Measurements from ENCODE around the gene IRF7. TPM values are rescaled to one million over a fixed set of nuclear protein-coding genes. Genes with fewer than 3 reads are reported as not detected.
"Not testable (repeated sequence)": the region's sequence is repeated elsewhere in the genome, so short reads cannot be mapped to it uniquely, and the experiment has no call there.

IRF7 gene
- total RNA-seq, 1 experiment from 2014 or later = 4.7 TPM

DNA sequence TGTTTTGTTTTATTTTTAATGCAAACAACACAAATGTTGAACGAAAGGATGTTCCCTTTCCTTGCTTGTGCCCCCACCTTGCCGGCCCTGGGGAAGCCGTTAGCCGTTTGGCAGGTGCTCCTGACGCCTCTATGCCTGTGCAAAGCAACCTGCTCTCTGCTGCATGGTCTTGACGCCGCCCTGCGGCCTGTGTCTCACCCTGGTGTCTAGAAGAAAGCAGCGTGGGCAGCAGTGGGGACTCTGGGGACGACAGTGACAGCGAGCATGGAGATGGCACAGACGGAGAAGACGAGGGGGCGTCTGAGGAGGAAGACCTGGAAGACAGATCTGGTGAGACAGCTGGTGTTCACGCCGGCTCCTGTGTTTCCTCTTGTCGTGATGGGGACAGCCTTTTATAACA, 34.0 kb downstream of the IRF7 start:
- no peak for DNase-seq (ENCODE audit: low read depth)

DNA sequence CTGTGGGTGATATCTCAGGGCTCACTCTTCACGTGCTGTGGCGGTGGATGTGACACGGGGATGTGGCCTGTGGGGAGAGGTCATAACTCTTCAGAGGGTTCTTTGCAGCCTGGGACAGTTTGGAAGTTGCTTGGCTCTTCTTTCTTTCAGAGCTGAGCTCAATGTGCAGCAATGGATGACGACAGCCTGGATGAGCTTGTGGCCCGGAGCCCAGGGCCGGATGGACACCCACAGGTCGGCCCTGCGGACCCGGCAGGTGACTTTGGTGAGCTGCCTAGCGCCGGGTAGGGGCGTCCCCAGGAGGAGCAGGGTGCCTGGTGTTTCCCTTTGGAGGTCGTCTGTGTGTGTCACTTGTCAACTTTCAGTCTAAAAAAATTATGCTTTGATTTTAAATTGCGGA, 34.4 kb downstream of the IRF7 start:
- DNase-seq (ENCODE audit: low read depth) = no peak

DNA sequence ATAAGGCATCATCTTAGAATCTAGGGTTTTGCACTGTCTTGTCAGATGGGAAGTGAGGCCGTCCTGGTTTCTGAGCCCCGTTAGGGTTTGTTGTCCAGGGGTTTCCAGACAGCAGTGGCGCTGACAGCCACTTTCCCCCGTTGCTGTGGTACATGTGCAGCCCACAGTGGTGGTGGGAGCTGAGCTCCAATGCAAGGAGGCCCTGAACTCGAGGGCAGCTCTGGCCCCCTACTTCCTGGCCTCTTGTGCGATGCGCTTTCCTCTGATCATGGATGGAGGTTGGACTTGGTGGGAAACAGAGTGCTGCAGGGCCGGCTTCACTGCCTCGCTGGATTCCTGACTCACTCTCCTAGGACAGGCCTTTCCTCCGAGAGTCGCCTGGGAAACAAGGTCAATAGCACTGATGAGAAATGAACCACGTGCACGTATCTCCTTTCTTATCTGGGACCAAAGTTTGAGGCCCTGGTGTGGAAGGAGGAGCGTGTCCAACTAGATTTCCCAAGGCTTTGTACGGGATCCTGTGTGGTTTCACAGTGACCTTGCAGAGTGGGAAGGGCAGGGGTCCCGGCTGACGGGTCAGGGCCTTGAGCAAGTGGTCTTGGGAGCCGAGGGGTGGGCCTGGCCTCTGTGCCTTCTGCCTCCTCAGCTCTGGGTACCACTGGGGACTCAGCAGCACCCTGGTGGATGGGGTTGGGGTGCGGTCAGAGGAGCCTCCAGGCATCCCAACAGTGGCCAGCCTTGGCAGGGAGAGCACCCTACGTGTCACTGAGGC, 35.7 kb downstream of the IRF7 start:
- DNase-seq (ENCODE audit: low read depth) = no peak

DNA sequence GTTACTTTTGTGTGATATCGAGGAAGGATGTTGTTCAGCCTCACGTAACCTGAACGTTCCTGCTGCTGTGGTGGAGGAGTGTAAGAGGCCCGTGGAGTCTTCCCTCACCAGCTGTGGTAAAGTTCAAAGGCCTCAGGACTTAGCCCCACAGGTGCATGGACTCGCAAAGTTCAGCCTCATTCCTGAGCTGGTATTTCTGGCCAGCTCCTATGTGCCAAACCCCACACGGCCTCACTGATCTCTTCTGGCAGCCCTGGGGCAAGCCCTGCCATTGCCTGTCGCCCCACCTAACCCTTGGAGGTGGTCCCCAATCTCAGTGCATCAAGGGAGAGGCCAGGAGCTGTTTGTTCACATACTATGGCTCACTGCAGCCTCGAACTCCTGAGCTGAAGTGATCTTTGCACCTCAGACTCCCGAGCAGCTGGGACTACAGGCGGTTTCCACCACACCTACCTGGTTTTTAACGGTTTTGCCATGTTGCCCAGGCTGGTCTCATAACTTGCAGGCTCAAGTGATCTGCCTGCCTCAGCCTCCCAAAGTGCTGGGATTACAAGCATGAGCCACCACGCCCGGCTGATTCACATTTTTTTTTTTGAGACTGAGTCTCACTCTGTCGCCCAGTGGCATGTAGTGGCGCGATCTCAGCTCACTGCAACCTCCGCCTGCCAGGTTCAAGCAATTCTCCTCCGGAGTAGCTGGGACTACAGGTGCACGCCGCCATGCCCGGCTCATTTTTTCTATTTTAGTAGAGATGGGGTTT, 37.3 kb downstream of the IRF7 start:
- no peak for DNase-seq (ENCODE audit: low read depth)

DNA sequence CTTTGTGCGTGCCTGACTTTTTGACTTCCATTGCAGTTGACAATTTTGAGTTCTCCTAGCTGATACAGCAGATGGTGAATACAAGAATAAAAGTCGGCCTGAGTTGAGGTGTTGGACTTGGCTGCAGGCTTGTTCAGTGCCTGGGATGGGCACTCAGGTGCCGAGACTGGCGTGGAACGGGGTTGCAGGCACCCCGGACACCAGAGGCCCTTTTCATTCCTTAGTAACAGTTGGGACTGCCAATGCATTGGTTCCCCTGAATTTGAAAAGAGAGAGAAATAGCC, 38.2 kb downstream of the IRF7 start:
- no peak for DNase-seq (ENCODE audit: low read depth)

DNA sequence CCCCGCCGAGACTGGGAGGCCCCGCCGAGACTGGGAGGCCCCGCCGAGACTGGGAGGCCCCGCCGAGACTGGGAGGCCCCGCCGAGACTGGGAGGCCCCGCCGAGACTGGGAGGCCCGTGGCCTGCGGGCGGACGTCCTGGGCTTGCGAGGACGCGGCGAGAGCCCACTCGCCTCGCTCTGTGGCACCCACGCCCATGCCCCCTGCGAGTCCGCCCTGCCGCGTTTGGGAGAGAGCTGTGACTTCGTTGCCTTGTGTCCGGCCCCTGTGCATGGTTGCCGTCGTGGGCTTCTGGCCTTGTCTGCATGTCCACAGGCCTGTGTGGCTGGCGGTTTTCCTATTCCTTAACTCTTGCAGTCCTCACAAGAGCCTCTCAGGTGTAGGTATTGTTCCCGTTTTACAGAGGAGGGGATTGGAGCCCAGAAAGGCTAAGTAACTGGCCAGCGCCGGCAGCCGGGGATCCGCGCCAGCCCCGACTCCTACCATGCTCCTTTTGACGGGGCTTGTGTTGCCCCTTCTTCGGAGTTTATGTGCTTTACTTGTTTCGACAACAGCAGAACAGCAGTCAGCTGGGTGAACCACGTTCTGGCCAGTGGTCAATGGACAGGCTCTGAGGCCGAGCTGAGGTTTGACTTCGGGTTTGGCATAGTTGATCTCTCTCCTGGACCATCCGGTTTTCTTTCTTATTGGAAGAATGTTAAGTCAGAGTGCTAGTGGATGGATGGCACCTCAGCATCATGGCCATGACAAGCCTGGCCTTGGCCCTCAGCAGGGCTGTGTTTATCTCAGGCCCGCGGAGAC, 38.7 kb downstream of the IRF7 start:
- DNase-seq (ENCODE audit: low read depth) = no peak

DNA sequence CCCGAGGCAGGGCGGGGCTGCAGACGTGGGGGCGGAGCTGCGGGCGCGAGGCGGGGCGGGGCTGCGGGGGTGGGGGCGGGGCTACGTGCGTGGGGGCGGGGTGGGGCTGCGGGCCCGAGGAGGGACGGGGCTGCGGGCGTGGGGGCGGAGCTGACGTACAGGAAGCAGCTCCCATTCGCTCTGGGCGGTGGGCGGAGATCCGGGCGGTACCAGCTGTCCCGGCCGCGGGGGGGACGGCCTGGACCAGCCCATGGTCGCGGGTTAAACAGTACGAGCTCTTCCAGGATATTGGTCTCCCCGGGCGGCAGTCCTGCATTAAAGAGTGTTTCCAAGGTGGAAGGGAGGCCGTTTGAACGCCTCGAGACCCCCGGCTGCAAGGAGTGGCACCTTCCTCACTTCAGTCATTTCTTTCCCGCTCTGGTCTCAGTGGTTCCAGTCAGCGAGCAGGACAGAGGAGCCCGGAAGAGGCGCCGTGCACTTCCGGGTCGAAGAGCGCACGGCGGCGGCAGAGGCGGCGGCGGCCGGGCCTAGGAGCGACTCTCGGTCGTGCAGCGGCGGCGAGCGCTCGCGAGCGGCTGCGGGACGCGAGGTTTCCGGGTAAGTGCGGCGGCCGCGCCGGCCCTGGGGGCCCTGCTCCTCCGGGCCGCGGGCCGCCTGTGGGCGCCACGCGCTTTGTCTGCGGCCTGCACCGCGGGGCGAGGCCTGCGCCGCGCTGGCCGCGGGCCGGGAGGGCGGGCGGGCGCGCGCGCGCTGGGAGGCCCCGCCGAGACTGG, 39.6 kb downstream of the IRF7 start, which contains the start of gene PHRF1:
TSS of gene PHRF1 (plus strand) at position 475 of the 773 bp plus-strand sequence. CDS start 5,043 bp downstream, outside the sequence.
- peak; percentile 89 for DNase-seq (ENCODE audit: low read depth)

DNA sequence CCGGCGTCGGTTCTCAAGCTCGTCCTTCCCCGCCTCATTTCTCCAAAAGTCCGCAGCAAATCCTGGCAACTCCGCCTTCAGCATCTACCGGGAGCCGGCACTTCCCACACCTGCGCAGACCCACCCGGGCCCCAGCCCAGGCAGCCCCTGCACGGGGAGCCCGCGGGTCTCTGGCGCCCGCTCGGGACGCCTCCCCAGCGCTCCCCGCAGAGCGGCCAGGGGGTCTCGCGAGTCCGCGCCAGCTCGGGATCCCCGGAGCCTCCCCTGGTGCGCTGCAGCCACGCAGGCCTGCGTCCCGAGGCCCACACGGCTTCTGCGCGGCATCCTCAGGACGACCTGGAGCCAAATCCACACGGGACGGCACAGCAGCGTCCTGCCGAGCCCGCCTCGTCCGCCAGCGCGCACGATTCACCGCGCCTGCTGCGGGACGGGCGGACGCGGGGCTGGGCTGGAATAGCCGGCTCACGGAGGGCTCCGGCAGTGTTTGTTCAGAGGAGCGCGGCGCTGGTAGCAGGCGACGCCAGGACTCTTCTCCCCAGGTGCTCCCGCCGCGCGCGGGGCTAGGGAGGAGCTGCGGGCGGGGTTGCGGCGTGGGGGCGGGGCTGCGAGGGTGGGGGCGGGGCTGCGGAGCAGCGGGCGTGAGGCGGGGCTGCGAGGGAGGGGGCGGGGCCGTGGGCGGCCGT, 40.3 kb downstream of the IRF7 start:
- peak; percentile 54 for DNase-seq (ENCODE audit: low read depth)

DNA sequence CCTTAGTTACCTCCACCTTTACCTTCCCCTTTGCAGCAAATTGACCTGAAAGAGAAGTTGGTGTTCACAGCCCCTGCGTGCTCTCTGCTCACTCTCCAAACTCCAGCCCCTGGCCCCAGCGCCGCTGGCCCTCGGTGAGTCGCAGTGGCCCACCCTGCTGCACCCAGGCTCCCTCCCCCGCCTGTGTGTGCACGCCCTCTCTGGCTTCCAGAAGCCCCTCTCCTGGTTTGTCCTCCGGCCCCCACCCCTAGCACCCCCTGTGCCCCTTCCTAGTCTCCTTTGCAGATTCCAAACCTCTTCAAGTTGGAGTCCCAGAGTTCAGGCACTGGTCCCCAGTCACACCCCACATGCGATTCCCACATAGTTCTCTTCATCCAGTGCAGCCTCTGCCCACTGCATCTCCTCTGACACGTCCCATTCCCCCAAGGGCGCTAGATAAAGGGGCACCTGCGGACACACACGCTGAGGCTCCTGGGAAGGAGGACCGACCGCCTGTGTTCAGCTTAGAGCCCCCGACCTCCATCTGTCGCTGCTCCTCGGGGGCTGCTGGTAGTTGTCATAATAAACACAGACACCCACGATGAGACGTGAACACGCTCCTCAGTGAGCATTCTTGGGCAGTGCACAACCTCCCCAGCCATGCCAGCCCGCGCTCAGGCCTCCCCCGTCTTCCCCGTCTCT, 41.0 kb downstream of the IRF7 start:
- no peak for DNase-seq (ENCODE audit: low read depth)

DNA sequence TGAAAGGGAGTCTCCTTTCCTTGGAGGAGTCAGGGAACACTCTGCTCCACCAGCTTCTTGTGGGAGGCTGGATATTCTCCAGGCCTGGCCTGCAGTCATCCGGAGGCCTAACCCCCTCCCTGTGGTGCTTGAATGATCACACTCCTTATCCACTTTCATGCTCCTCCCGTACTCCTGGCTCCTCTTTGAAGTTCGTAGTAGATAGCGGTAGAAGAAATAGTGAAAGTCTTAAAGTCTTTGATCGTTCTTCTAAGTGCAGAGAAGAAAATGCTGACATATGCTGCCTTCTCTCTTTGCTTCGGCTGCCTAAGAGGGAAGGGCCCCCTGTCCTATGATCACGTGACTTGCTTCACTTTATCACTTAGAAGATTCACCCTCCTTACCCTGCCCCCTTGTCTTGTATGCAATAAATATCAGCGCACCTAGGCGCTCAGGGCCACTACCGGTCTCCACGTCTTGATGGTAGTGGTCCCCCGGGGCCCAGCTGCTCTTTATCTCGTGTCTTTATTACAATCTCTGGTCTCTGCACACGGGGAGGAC, 41.6 kb downstream of the IRF7 start:
- DNase-seq (ENCODE audit: low read depth) = not testable (repeated sequence)

DNA sequence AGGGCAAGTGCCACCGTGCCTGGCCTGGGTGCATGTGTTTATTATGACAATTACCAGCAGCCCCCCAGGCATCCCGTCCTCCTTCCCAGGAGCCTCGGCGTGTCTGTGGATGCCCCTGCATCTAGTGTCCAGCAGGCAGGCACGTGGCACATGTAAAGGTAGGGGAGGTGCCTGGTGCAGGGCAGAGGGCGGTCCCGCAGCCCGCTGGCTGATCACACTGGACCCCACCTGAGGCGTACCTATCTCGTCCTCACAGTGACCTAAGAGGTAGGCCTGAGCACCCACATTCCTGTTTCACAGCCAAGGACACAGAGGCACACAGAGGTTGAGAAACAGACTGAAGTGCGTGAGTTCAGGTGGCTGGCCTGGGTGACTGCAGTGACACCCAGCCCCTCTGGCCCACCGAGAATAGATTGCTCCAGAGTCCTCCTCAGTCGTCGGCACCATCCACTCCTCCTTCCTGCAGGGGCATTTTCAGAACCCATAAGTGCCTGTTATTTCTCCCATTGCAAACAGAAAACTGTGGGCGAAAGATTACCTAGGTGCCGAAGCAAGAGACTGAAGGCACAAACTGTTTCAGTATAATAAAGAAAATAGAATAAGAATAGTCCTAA, 42.5 kb downstream of the IRF7 start:
- DNase-seq (ENCODE audit: low read depth) = no peak

DNA sequence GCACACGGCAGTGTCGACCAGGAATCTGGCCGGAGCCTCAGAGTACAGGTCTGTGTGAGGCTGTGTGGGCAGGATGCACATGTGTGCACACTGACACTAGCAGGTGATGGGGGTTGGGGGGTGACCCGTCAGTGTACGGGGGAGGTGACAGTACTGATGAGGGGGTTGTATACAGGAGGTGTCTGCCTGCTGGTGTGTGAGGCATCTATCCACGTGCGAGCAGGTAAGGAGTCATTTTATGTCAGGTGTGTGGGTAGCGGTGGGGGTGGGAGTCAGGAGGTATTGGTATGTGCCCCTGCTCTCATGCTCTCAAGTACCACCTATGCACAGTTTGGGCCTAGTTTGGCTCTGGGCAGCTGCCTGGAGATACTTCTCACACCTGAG, 44.0 kb downstream of the IRF7 start:
- no peak for DNase-seq (ENCODE audit: low read depth)

DNA sequence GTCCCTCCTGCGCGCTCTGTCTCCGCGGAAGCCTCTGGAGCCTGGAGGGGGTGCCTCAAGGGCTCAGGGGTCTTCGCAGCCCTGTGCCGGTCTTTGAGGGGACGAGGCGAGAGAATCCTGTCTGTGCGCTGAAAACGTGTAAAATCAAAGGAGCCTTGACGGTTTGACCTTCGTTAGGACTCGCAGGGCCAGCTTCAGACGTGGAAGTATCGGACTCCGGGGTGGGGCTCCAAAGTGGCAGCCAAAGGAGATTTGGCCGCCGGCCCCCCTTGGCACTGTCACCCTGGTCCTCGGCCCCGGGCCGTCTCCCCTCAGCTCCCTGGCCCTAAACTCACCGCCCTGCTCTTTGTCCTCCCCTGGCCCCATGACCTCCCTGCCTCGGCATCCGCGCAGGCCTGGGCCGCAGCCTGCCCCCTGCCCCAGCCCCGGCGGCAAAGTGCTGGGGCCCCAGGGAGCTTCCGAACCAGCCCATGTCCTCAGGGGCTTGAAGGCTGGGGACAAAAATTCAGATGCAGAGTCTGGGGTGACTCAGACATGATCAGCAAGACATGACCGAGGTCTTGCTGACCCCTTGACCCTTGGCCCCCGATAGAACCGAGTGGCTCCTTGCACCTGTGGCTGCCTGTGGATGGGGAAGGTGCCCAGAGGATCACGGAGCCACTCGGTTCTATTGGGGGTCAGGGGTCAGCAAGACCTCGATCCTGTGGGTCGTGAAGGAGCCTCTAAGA, 46.4 kb downstream of the IRF7 start:
- no peak for DNase-seq (ENCODE audit: low read depth)

DNA sequence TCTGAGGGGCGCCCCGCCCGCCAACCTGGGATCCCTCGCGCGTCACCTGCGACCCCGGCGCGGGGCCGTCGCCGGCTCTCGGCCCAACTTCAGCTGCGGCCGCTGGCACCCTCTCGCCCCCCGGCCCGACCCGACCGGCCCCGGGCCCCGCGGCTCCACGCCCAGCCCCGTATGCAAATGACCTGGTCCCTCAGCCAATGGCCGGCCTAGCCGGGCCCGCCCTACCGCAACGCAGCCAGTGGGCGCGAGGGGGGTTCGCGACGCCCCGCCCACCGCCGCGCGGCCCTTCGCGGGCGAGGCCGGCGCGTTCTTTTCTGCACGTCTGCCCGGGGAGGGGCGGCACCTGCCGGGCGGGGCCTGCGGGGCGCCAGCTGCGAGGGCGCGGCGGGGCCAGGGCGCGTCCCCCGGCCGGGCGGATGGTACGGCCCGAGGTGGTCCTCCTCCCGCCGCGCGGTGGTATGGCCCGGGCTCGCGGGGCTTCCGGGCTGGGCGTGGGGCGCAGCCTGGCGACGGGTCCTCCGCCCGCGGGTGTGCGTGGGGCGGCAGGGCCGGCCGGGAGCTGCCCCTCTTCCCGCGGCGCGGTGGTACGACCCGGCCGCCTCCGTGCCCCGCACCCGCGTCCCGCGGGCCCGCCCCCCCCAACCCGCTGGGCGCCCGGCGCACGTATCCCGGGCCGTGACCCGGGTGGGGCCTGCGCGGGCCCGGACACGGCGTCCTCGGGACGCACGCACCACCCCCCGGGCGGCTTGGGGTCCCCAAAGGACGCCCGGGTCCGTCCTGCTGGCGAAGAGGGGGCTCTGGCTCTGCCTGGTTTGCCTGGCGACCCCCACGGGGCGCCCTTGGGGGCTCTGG, 47.2 kb downstream of the IRF7 start:
- DNase-seq (ENCODE audit: low read depth) = peak; percentile 92

DNA sequence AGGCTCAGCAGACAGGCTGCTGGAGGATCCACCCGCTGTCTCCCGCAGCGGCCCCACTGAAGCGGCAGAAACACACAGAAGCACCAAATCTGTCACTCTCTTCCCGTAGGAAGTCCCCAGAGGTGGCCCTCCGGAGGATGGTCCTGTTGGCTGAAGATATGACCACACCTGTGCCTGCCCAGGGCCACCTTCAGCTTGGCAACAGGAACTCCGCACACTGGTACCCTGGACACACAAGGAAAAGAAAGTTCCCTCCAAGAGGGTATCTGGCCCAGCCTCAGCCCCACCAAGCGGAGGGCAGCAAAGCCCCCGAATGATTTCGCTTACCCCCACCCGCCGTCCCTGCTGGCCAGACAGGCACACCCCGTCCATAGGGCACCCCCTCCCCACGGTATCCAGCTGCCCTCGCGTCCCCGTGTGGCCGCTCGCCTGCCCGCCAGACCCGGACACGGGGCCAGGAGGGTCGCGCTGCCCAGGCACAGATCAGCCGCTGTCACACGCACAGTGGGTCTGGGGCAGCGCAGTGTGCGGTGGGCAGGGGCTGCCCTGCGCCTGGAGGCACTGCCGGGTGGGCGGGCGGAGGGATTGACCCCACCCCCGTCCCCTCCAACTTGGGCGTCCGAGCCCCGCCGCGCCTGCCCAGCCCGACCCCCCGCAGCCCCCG, 48.0 kb downstream of the IRF7 start:
- DNase-seq (ENCODE audit: low read depth) = no peak

DNA sequence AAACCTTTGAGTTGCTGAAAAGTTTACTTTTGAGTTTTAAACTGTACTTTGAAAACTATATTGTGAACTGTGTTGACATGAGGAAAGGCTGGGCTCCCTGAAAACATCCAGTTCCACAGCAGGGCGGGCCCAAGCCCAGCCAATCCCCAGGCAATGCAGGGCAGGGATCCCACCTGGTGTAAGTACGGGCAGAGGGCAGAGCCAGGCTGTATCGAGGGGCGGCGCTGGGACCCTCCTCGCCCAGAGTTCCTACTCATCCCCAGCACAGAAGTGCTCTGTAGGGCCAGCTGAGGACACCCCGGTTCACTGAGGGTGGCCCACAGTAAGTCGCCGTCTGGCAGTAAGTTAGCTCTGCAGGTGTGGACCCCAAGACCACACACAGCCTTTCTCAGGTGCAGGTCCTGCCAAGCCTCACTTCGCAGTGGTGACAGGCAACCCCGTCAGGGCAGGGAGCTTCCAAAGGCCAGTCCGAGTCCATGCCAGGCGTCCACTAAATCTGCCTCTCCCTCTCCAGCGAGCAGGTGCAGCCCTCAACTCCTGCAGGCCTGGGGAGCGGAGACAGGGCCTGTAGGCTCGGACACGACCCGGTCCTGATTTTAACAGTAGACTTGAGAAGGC, 48.6 kb downstream of the IRF7 start:
- no peak for DNase-seq (ENCODE audit: low read depth)

DNA sequence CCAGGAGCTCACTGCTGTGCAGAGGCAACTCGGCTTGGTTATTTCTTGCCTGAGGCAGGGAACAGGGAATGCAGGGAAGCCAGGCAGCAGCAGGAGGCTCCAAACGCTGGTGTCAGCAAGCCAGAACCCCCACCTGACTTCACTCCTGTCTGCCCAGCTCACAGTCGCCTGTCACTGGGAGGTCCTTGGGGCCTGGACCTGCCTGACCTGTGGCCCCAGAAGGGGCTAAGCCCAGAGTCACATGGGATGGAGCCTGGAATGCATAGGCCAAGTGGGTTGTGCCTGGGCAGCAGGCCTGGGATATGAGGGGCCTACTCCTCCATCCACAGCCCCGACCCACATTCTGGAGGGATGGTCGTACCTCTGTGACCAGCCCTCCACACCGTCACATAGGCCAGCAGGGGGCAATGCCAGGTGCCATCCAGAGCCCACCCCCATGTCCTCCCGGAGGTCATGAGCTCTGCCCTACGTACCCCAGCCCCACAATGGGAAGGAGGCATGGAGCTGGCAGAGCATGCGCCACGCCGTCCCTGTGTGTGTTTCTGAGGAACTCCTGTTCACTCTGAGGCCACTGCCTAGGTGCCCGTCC, 49.7 kb downstream of the IRF7 start:
- DNase-seq (ENCODE audit: low read depth) = no peak
